Hepatocyte (in vitro differentiated cells): Measurements from ENCODE around the gene CNRIP1. TPM values are rescaled to one million over a fixed set of nuclear protein-coding genes. Genes with fewer than 3 reads are reported as not detected.

Source experiments
- DNase-seq: peaks from one replicate; pipeline ENCODE4 v3.0.0-alpha.2; 2016; ENCODE audit warnings: low spot score
- H2AFZ ChIP-seq: fragments of 200-600 bp; sonication (generic); 2 replicates; pipeline ENCODE4 v1.6.0; 2016; ENCODE audit warnings: antibody characterized with exemption, mild to moderate bottlenecking
- H3K27ac ChIP-seq: fragments of 200-600 bp; sonication (generic); 2 replicates; pipeline ENCODE4 v1.5.1; 2016; ENCODE audit warnings: mild to moderate bottlenecking
- H3K27me3 ChIP-seq: fragments of 200-600 bp; sonication (generic); 2 replicates; pipeline ENCODE4 v1.6.1; 2016
- H3K36me3 ChIP-seq: fragments of 200-600 bp; sonication (generic); replicated peaks from 2 replicates; pipeline ENCODE4 v1.5.1; 2016; ENCODE audit warnings: low read depth; ENCODE audit not compliant: insufficient read depth
- H3K4me1 ChIP-seq: fragments of 200-600 bp; sonication (generic); 2 replicates; pipeline ENCODE4 v1.5.1; 2016; ENCODE audit warnings: mild to moderate bottlenecking, moderate library complexity; ENCODE audit not compliant: insufficient read depth
- H3K4me2 ChIP-seq: fragments of 200-600 bp; sonication (generic); 2 replicates; pipeline ENCODE4 v1.6.0; 2016
- H3K4me3 ChIP-seq: fragments of 200-600 bp; sonication (generic); 2 replicates; pipeline ENCODE4 v1.5.1; 2016; ENCODE audit warnings: mild to moderate bottlenecking
- H3K79me2 ChIP-seq: fragments of 200-600 bp; sonication (generic); 2 replicates; pipeline ENCODE4 v1.6.0; 2017; ENCODE audit warnings: mild to moderate bottlenecking
- H3K9me2 ChIP-seq: fragments of 200-600 bp; sonication (generic); replicated peaks from 2 replicates; pipeline ENCODE4 v1.6.0; 2017; ENCODE audit warnings: mild to moderate bottlenecking; ENCODE audit not compliant: insufficient read depth
- H3K9me3 ChIP-seq: fragments of 200-600 bp; sonication (generic); 2 replicates; pipeline ENCODE4 v1.5.1; 2016; ENCODE audit warnings: low read depth, mild to moderate bottlenecking
- H4K20me1 ChIP-seq: fragments of 200-600 bp; sonication (generic); 2 replicates; pipeline ENCODE4 v1.6.0; 2016; ENCODE audit warnings: mild to moderate bottlenecking; ENCODE audit not compliant: insufficient read depth, poor library complexity, severe bottlenecking
- CTCF ChIP-seq: fragments of 200-600 bp; sonication (generic); IDR thresholded peaks from 2 replicates; pipeline ENCODE4 v1.5.1; 2016; ENCODE audit warnings: antibody characterized with exemption, mild to moderate bottlenecking; ENCODE audit not compliant: poor library complexity
- EZH2 ChIP-seq: fragments of 200-600 bp; sonication (generic); IDR thresholded peaks from 2 replicates; pipeline ENCODE4 v1.6.1; 2016; ENCODE audit warnings: antibody characterized with exemption, mild to moderate bottlenecking, borderline replicate concordance
- EZH2phosphoT487 ChIP-seq: fragments of 200-600 bp; sonication (generic); IDR thresholded peaks from one replicate; pipeline ENCODE4 v1.6.1; 2018; ENCODE audit warnings: antibody characterized with exemption, mild to moderate bottlenecking, low read depth, moderate library complexity; ENCODE audit not compliant: unreplicated experiment, severe bottlenecking
- WGBS: methylation state at CpG from one replicate; pipeline ENCODE4 v1.1.6; 2016; ENCODE audit warnings: low lambda C conversion rate; ENCODE audit errors: missing lambda C conversion rate; 5-methylcytosine and 5-hydroxymethylcytosine counted together
- polyA plus RNA-seq: library from polyadenylated mRNA; unstranded; fragments of >200 nt; fragmentation: Nextera tagmentation; extraction: Ambion mirVana; gene quantifications from 2 replicates; pipeline ENCODE4 v1.2.1, GENCODE V29; 2016
- total RNA-seq: library from RNA; depleted of rRNA; stranded (reverse); fragments of >200 nt; gene quantifications from 2 replicates; pipeline ENCODE4 v1.2.3, GENCODE V29; 2014

The CNRIP1 gene
- total and polyA plus RNA-seq, 2 experiments from 2014 or later: 3.1 to 5.8 TPM

- H3K9me3 ChIP-seq: no peaks in the 10 kb centered on the region
- no peaks in the 10 kb centered on the region for H3K4me1 ChIP-seq
- no peaks in the 10 kb centered on the region for H3K79me2 ChIP-seq
- no peaks in the 10 kb centered on the region for H3K36me3 ChIP-seq
- H4K20me1 ChIP-seq: no peaks in the 10 kb centered on the region
- no peak for DNase-seq
- no peak overlapping the region for H3K4me2 ChIP-seq
- no peak for TF ChIP-seq EZH2
- no peak for TF ChIP-seq EZH2phosphoT487
- TF ChIP-seq CTCF: no peak
- no peaks in the 10 kb centered on the region for H3K9me2 ChIP-seq
- H3K4me3 ChIP-seq: no peak overlapping the region
- no peak overlapping the region for H3K27ac ChIP-seq
- 62% methylated on average over 5 of the region's 5 CpGs for WGBS
- H2AFZ ChIP-seq: no peak overlapping the region
- no peaks in the 10 kb centered on the region for H3K27me3 ChIP-seq
Observed at GRCh38 chr2:68367953-68368653, 48.4 kb upstream of the CNRIP1 start.

- TF ChIP-seq CTCF (no peak), EZH2phosphoT487 (no peak), EZH2 (no peak)
- no peaks in the 10 kb centered on the region for H3K9me2 ChIP-seq
- no peaks in the 10 kb centered on the region for H3K36me3 ChIP-seq
- no peaks in the 10 kb centered on the region for H3K9me3 ChIP-seq
- H3K27ac ChIP-seq: no peak overlapping the region
- H3K4me1 ChIP-seq: no peaks in the 10 kb centered on the region
- H3K4me3 ChIP-seq: no peak overlapping the region
- 86% methylated on average over 4 of the region's 4 CpGs for WGBS
- no peak overlapping the region for H3K4me2 ChIP-seq
- H4K20me1 ChIP-seq: no peaks in the 10 kb centered on the region
- H3K79me2 ChIP-seq: no peaks in the 10 kb centered on the region
- no peak overlapping the region for H2AFZ ChIP-seq
- DNase-seq: peak; percentile 11
- H3K27me3 ChIP-seq: no peaks in the 10 kb centered on the region
Observed at GRCh38 chr2:68366083-68366560, 46.4 kb upstream of the CNRIP1 start.

GRCh38 chr2:68365087-68365486 is 45.3 kb upstream of the CNRIP1 start, which contains the start of gene PLEK:
Gene PLEK (plus strand): TSS chr2:68365282. CDS start chr2:68365352, 70 bp downstream.
- no peak for TF ChIP-seq EZH2phosphoT487
- TF ChIP-seq EZH2: no peak
- TF ChIP-seq CTCF: no peak
- Histone ChIP-seq H3K4me3 (no peak within 1 kb of the TSS), H3K79me2 (no peaks in the 10 kb centered on the region), H3K9me2 (no peaks in the 10 kb centered on the region), H3K9me3 (no peaks in the 10 kb centered on the region), H3K4me2 (no peak within 1 kb of the TSS), H4K20me1 (no peaks in the 10 kb centered on the region), H3K27me3 (no peaks in the 10 kb centered on the region), H3K27ac (no peak within 1 kb of the TSS), H2AFZ (no peak within 1 kb of the TSS), H3K36me3 (no peaks in the 10 kb centered on the region), H3K4me1 (no peaks in the 10 kb centered on the region)
- no peak for DNase-seq
- 89% methylated on average over 7 of the region's 7 CpGs for WGBS
